NCI-H524 treated with DMSO at 0.1 percent for 48 hours (cell line): Measurements from ENCODE around the gene FIGLA.
"Not testable (repeated sequence)": the region's sequence is repeated elsewhere in the genome, so short reads cannot be mapped to it uniquely, and the experiment has no call there.

Source experiments
- DNase-seq: peaks from one replicate; lab custom pipeline; 2025; lab: John Stamatoyannopoulos, UW

Gene FIGLA

GRCh38 chr2:70746094-70746974, 44.1 kb downstream of the FIGLA start:
- DNase-seq, result no peak

GRCh38 chr2:70745276-70745825, 45.1 kb downstream of the FIGLA start:
- no peak for DNase-seq

GRCh38 chr2:70744397-70744796, 46.0 kb downstream of the FIGLA start:
- no peak for DNase-seq

GRCh38 chr2:70743677-70744076, 46.8 kb downstream of the FIGLA start:
- no peak for DNase-seq

- no peak for DNase-seq
These were observed 47.4 kb downstream of the FIGLA start for GRCh38 chr2:70743068-70743467.

- not testable (repeated sequence) for DNase-seq
These were observed 51.0 kb downstream of the FIGLA start for GRCh38 chr2:70739492-70739891.

GRCh38 chr2:70738159-70738558, 52.3 kb downstream of the FIGLA start:
- no peak for DNase-seq

GRCh38 chr2:70735071-70735470, 55.4 kb downstream of the FIGLA start:
- no peak for DNase-seq

GRCh38 chr2:70733646-70734180, 56.7 kb downstream of the FIGLA start:
- no peak for DNase-seq

- DNase-seq, result peak; percentile 47
These were observed 57.4 kb downstream of the FIGLA start for GRCh38 chr2:70732766-70733645.

GRCh38 chr2:70730730-70731129, 59.7 kb downstream of the FIGLA start:
- DNase-seq, result no peak

GRCh38 chr2:70729647-70730046, 60.8 kb downstream of the FIGLA start:
- no peak for DNase-seq

- DNase-seq, result no peak
These were observed 62.3 kb downstream of the FIGLA start for GRCh38 chr2:70728128-70728527.
